HG02870 (cell line): ENCODE data around the gene ARHGAP27.
"Not testable (repeated sequence)": the region's sequence is repeated elsewhere in the genome, so short reads cannot be mapped to it uniquely, and the experiment has no call there.

Experiments
- ATAC-seq: cut with Tn5 transposase; IDR thresholded peaks from one replicate; pipeline ENCODE4 v1.9.1; 2021; ENCODE audit warnings: mild to moderate bottlenecking, moderate library complexity; ENCODE audit not compliant: unreplicated experiment

ARHGAP27 gene

GRCh38 chr17:45432405-45433158, at the start of gene ARHGAP27:
TSS of gene ARHGAP27 (minus strand) at chr17:45432870. CDS start at chr17:45430279, 2,591 bp downstream.
- no peak for ATAC-seq

- ATAC-seq = not testable (repeated sequence)
These were observed 49.6 kb upstream of the ARHGAP27 start for GRCh38 chr17:45482317-45482716.

GRCh38 chr17:45475436-45475835, 42.8 kb upstream of the ARHGAP27 start:
- not testable (repeated sequence) for ATAC-seq

GRCh38 chr17:45472249-45472648, 39.6 kb upstream of the ARHGAP27 start:
- ATAC-seq = not testable (repeated sequence)

GRCh38 chr17:45469204-45469563, 36.5 kb upstream of the ARHGAP27 start:
- ATAC-seq = not testable (repeated sequence)

- not testable (repeated sequence) for ATAC-seq
These were observed 35.9 kb upstream of the ARHGAP27 start for GRCh38 chr17:45468293-45469203.

- peak; percentile 76 for ATAC-seq
These were observed 29.1 kb upstream of the ARHGAP27 start for GRCh38 chr17:45461524-45462327.

- not testable (repeated sequence) for ATAC-seq
These were observed 27.8 kb upstream of the ARHGAP27 start for GRCh38 chr17:45460422-45460821.

- ATAC-seq = not testable (repeated sequence)
These were observed 21.7 kb upstream of the ARHGAP27 start for GRCh38 chr17:45454341-45454740.

GRCh38 chr17:45453731-45454130, 21.1 kb upstream of the ARHGAP27 start:
- not testable (repeated sequence) for ATAC-seq

- ATAC-seq = not testable (repeated sequence)
These were observed 20.5 kb upstream of the ARHGAP27 start for GRCh38 chr17:45453225-45453534.

GRCh38 chr17:45452329-45453224, 19.9 kb upstream of the ARHGAP27 start:
- ATAC-seq = not testable (repeated sequence)

- ATAC-seq = not testable (repeated sequence)
These were observed 19.0 kb upstream of the ARHGAP27 start for GRCh38 chr17:45451660-45452059.

- ATAC-seq = no peak
These were observed 18.5 kb upstream of the ARHGAP27 start for GRCh38 chr17:45451131-45451530.

GRCh38 chr17:45449708-45450329, 17.1 kb upstream of the ARHGAP27 start:
- ATAC-seq = not testable (repeated sequence)

- ATAC-seq = not testable (repeated sequence)
These were observed 16.6 kb upstream of the ARHGAP27 start for GRCh38 chr17:45449260-45449659.

- not testable (repeated sequence) for ATAC-seq
These were observed 15.8 kb upstream of the ARHGAP27 start for GRCh38 chr17:45448483-45448882.

GRCh38 chr17:45448066-45448465, 15.4 kb upstream of the ARHGAP27 start:
- not testable (repeated sequence) for ATAC-seq

- ATAC-seq = not testable (repeated sequence)
These were observed 15.0 kb upstream of the ARHGAP27 start for GRCh38 chr17:45447650-45448049.
